DOHH2 (cell line): ENCODE measurements around the gene KRTAP12-2.

Experiments
- H3F3A ChIP-seq: fragments of 200-600 bp; sonication (generic), shearing (Covaris generic); 2 replicates; pipeline ENCODE4 v1.6.0; 2016; ENCODE audit warnings: antibody characterized with exemption, mild to moderate bottlenecking; ENCODE audit not compliant: control insufficient read depth, insufficient read depth
- H3K27ac ChIP-seq: fragments of 200-600 bp; sonication (generic); 2 replicates; pipeline ENCODE4 v1.5.1; 2014; ENCODE audit warnings: low read depth, mild to moderate bottlenecking, low read length, moderate library complexity
- H3K27me3 ChIP-seq: fragments of 200-600 bp; sonication (generic); 2 replicates; pipeline ENCODE4 v1.6.1; 2014; ENCODE audit warnings: mild to moderate bottlenecking, low read length, mixed read lengths; ENCODE audit not compliant: control insufficient read depth
- H3K36me3 ChIP-seq: fragments of 200-600 bp; sonication (generic); 2 replicates; pipeline ENCODE4 v1.6.1; 2014; ENCODE audit warnings: mild to moderate bottlenecking, low read length, moderate library complexity, mixed read lengths; ENCODE audit not compliant: control insufficient read depth
- H3K4me1 ChIP-seq: fragments of 200-600 bp; sonication (generic); 2 replicates; pipeline ENCODE4 v1.6.1; 2014; ENCODE audit warnings: mild to moderate bottlenecking, low read length, mixed read lengths; ENCODE audit not compliant: control insufficient read depth
- H3K4me2 ChIP-seq: fragments of 200-600 bp; sonication (generic); 2 replicates; pipeline ENCODE4 v1.6.0; 2014; ENCODE audit warnings: mild to moderate bottlenecking, low read length, moderate library complexity
- H3K4me3 ChIP-seq: fragments of 200-600 bp; sonication (generic); 2 replicates; pipeline ENCODE4 v1.5.1; 2014; ENCODE audit warnings: mild to moderate bottlenecking, low read length, mixed read lengths
- H3K79me2 ChIP-seq: fragments of 200-600 bp; sonication (generic); 2 replicates; pipeline ENCODE4 v1.6.1; 2014; ENCODE audit warnings: mild to moderate bottlenecking, low read length, mixed read lengths; ENCODE audit not compliant: control insufficient read depth
- H3K9me2 ChIP-seq: fragments of 200-600 bp; sonication (generic); replicated peaks from 2 replicates; pipeline ENCODE4 v1.6.1; 2014; ENCODE audit warnings: mild to moderate bottlenecking, low read length, mixed read lengths; ENCODE audit not compliant: control insufficient read depth
- H3K9me3 ChIP-seq: fragments of 200-600 bp; sonication (generic); 2 replicates; pipeline ENCODE4 v1.6.1; 2014; ENCODE audit warnings: antibody characterized with exemption, low read length, mixed read lengths; ENCODE audit not compliant: control insufficient read depth, insufficient read depth
- H4K20me1 ChIP-seq: fragments of 200-600 bp; sonication (generic); 2 replicates; pipeline ENCODE4 v1.6.0; 2014; ENCODE audit warnings: low read depth, mild to moderate bottlenecking, antibody characterized with exemption, low read length, moderate library complexity; ENCODE audit not compliant: control insufficient read depth, insufficient read depth
- EZH2phosphoT487 ChIP-seq: fragments of 200-600 bp; sonication (generic); IDR thresholded peaks from 2 replicates; pipeline ENCODE4 v1.6.1; 2017; ENCODE audit warnings: borderline replicate concordance, mild to moderate bottlenecking, antibody characterized with exemption, low read length, moderate library complexity, mixed read lengths
- TF ChIP-seq, protein P1 (sequence below): fragments of 200-600 bp; sonication (generic); IDR thresholded peaks from one replicate; pipeline ENCODE4 v1.5.1; 2014; ENCODE audit warnings: antibody characterized with exemption, mild to moderate bottlenecking, low read depth, low read length; ENCODE audit not compliant: poor library complexity, severe bottlenecking

Gene KRTAP12-2

DNA sequence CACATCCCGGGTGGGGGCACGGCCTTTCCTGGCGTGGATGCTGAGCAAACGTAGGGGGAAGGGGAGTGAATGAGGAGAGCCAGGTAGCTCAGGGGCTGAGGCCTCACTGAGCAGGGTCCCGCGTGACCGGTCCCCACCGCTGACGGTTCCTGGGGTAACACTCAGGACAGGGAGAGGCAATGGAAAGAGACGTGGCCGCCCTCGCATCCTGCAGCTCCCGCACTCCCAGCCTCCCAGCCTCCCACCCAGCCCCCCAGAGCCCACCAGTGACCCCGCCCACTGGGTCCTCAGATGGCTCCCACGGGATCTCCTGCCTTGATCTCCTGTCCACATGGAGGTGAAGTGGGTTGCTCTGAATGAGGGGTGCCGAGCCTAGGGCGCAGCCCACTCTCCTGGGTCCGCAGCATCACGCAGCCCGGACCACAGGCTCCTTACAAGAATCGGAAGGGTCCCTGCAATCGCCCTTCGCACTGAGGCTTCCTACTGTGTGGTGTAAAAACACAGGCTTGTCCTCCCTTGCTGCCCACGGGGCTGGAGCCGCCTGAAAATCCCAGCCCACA is 42.2 kb upstream of the KRTAP12-2 start:
- H3K9me2 ChIP-seq, result no peaks in the 10 kb centered on the region
- H3K4me2 ChIP-seq, result no peak overlapping the region
- peaks cover 17% of the 10 kb centered on the region for H3K27me3 ChIP-seq
- no peak overlapping the region for H3K4me3 ChIP-seq
- H4K20me1 ChIP-seq, result no peaks in the 10 kb centered on the region
- H3K27ac ChIP-seq, result no peak overlapping the region
- no peak for TF ChIP-seq EZH2phosphoT487
- TF ChIP-seq, protein P1, sequence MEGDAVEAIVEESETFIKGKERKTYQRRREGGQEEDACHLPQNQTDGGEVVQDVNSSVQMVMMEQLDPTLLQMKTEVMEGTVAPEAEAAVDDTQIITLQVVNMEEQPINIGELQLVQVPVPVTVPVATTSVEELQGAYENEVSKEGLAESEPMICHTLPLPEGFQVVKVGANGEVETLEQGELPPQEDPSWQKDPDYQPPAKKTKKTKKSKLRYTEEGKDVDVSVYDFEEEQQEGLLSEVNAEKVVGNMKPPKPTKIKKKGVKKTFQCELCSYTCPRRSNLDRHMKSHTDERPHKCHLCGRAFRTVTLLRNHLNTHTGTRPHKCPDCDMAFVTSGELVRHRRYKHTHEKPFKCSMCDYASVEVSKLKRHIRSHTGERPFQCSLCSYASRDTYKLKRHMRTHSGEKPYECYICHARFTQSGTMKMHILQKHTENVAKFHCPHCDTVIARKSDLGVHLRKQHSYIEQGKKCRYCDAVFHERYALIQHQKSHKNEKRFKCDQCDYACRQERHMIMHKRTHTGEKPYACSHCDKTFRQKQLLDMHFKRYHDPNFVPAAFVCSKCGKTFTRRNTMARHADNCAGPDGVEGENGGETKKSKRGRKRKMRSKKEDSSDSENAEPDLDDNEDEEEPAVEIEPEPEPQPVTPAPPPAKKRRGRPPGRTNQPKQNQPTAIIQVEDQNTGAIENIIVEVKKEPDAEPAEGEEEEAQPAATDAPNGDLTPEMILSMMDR, result no peak
- no peaks in the 10 kb centered on the region for H3K79me2 ChIP-seq
- no peaks in the 10 kb centered on the region for H3K36me3 ChIP-seq
- no peaks in the 10 kb centered on the region for H3F3A ChIP-seq
- no peaks in the 10 kb centered on the region for H3K4me1 ChIP-seq
- H3K9me3 ChIP-seq, result peaks cover 4% of the 10 kb centered on the region; the same call in 1 of the 2 replicates

DNA sequence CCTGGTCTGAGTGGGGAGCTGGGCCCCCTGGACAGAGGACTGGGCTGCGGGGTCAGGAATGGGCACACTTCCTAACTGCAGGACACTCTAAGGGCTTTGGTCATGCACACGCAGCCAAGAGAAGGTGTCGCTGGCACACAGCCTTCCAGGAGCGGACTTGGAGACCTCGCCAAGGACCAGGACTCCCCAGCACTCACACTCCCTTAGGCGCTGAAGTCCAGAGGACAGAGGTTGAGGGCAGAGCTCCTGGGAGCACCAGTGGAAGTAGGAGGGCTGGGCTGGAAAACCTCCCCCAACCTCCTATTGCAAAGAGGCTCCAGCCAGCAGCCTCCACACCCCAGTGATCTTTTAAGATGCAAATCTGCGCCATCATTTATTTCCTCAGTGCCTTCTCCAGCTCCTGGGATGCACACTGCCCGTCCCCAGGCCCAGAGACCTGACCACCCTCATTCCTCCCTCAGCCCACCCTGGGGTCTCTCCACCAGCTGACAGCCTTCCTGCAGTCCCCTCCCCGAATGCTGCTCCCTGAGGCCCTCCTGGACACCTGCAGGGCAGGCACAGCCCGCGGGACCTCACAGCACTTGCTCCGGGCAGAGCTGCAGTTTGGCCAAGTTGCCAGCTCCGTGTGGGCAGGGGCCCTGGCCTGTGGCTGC is 41.6 kb upstream of the KRTAP12-2 start:
- Histone ChIP-seq H3K27me3 (peaks cover 17% of the 10 kb centered on the region), H3K9me3 (peaks cover 4% of the 10 kb centered on the region; the same call in 1 of the 2 replicates), H3K27ac (no peak overlapping the region), H3K36me3 (no peaks in the 10 kb centered on the region), H3K4me1 (no peaks in the 10 kb centered on the region), H3K9me2 (no peaks in the 10 kb centered on the region), H3F3A (no peaks in the 10 kb centered on the region), H3K79me2 (no peaks in the 10 kb centered on the region), H4K20me1 (no peaks in the 10 kb centered on the region), H3K4me2 (no peak overlapping the region), H3K4me3 (no peak overlapping the region)
- TF ChIP-seq, protein P1, result no peak
- TF ChIP-seq EZH2phosphoT487, result no peak

DNA sequence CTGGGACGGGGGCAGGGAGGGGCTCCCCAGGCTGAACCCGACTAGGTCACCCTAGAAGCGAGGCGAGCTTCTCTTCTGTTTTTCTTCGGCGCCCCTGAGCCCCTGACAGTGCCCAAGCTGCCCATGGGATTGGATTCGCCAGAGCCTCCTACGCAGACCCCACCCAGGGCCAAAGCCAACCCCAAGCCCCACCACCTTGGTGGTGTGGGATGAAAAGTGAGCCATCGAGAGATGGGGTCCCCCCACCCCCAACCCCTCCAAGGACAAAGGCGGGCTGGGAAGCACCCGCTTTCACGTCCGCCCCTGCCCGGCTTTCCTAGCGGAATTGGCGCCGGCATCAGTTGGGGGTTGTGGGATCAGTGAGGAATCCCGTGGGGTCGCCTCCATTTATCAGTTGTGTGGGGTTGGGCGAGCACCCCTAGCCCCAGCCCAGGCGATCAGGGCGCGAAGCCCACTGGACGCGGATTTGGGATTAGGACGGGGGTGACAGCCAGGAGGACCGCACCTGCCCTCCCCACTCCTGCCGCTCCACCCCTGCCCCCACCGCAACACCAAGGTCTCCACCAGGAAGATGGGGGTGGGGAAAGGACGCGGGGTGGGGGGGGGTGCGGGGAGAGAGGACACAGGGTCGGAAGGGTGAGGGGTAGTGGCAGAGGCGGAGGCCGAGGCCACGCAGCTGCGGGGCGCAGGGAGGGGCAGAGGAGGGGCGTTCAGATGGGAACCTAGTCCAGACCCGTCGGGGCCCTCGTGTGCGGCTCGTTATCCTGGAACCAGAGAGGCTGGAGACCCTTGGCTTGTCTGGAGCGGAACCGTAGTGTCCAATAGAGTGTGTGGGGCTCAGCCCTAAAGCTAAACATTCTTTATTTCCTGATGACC is 40.2 kb upstream of the KRTAP12-2 start:
- Histone ChIP-seq H3F3A (no peaks in the 10 kb centered on the region), H3K36me3 (no peaks in the 10 kb centered on the region), H3K4me3 (no peak overlapping the region), H3K79me2 (no peaks in the 10 kb centered on the region), H3K9me2 (no peaks in the 10 kb centered on the region), H3K4me1 (no peaks in the 10 kb centered on the region), H4K20me1 (no peaks in the 10 kb centered on the region), H3K27me3 (peaks cover 8% of the 10 kb centered on the region; the same call in 1 of the 2 replicates), H3K27ac (no peak overlapping the region), H3K9me3 (peaks cover 4% of the 10 kb centered on the region; the same call in 1 of the 2 replicates), H3K4me2 (no peak overlapping the region)
- TF ChIP-seq, protein P1, result no peak
- no peak for TF ChIP-seq EZH2phosphoT487
